Middle frontal gyrus (tissue), 1 donor: Measurements from ENCODE around the gene GRIK1.

Experiments
- DNase-seq: peaks from one replicate; pipeline ENCODE4 v3.0.0-alpha.2; 2015; ENCODE audit warnings: low spot score; ENCODE audit errors: extremely low spot score

The GRIK1 gene

DNA sequence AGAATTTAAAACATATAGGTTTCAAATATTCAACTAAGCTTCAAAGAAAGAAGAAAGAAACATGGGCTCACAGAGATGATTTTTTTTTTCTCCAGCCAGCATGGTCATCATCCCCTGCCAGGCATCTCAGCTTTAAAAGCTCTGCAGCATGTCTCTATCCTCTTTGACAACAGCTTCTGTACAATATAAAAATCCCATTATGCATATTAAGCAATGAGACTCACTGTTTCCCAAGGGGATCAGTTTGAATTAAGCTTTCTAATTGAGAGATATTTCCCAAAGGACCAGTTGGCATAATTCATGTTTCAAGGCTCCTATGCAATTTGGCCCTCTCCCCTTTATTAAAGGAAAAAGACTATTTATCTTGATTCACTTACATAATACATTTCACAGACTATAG lies 220.3 kb downstream of the GRIK1 start:
- DNase-seq, result no peak

- no peak for DNase-seq
Measured at GRCh38 chr21:29718081-29718815, 221.5 kb downstream of the GRIK1 start.

- no peak for DNase-seq
Measured at GRCh38 chr21:29717659-29718058, 222.1 kb downstream of the GRIK1 start.

- DNase-seq, result no peak
Measured at GRCh38 chr21:29716753-29717152, 223.0 kb downstream of the GRIK1 start.

DNA sequence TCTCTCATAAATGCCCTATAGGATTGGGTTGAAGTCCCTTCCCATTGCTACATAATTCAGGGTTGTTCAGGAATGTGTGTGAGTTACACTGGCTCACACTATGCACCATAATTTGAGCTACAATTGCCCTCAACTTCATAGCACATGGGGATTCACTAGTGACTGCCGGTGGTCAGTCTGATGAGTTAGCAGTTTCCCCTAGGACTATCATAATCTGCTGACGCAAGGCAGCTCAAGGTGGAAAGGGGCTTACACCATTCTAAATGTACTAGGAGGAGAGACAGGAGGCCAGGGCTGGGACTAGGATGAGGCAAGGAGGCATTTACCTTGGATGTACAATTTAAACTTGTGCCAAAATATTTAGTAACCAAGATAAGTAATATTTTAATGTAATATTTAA lies 224.7 kb downstream of the GRIK1 start:
- no peak for DNase-seq

GRCh38 chr21:29712818-29713217 lies 227.0 kb downstream of the GRIK1 start:
- no peak for DNase-seq

DNA sequence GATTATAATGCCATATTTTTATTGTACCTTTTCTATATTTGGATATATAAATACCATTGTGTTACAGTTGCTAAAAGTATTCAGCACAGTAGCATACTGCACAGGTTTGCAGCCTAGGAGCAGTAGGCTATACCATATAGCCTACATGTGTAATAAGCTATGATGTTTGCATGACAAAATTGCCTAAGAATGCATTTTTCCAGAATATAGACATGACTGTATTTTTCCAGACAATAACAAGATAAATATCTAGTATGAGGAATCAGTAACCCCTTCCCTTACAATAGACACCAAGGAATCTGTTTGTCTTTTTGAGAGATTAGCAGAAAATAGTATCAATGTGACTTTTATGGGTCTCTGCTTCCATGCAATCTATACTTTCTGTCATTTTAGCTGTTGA lies 228.6 kb downstream of the GRIK1 start:
- no peak for DNase-seq

GRCh38 chr21:29710498-29710897 lies 229.3 kb downstream of the GRIK1 start:
- no peak for DNase-seq

- DNase-seq, result no peak
Measured at GRCh38 chr21:29708401-29708800, 231.4 kb downstream of the GRIK1 start.

DNA sequence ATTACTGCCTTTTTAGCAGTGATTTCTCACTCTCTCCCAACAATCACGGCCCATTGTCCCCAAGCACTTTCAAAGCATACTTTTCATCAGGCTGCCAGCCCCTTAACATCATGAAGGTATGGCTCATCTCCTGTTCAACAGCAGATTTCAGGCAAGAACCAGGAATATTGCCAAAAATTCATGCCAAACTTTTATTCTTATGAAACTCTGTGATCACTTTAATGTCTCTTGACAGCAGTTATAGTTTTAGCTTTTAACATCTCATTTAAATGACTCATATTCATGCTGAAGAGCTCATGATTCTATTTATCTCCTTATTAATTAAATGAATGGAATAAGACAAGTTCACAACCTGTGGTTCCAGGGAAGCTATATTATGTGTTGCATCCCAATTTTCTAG lies 235.1 kb downstream of the GRIK1 start:
- DNase-seq, result no peak

DNA sequence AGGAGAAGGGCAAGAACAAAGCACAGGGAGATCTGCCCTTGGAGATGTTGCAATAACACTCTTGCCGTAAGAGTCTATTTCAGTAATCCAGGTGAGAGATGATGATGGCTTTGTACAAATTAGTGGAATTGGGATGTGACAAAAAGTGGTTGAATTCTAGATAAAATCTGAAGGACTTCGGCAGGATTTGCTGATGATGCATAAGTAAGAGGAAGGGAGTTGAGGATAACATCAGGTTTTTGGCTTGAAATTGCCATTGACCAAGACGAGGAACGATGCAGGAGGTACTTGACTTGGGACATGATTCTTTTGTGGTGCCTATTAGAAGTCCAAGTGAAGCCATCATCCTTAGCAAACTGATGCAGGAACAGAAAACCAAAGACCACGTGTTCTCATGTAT lies 238.1 kb downstream of the GRIK1 start:
- no peak for DNase-seq

- DNase-seq, result no peak
Measured at GRCh38 chr21:29697555-29698193, 242.1 kb downstream of the GRIK1 start.

- DNase-seq, result no peak
Measured at GRCh38 chr21:29696937-29697336, 242.9 kb downstream of the GRIK1 start.

GRCh38 chr21:29691616-29692491 lies 247.9 kb downstream of the GRIK1 start:
- no peak for DNase-seq

DNA sequence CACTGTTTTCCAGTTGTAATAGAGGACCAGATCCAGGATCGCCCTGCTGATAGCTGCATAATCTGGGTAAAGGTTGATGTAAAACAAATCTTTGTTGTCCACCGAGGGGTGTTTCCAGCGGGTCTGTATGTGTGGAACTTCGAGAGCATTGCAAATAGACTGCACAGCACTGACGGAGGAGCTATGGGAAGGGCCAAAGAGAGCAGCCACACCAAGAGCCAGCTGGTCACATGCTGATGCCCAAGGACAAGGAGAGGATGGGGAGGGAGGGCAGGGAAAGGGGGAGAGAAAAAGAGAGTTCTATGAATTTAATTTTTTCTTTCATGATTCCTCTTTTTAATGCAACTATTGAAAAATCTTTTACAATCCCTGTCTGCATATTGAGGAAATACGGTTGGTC lies 250.0 kb downstream of the GRIK1 start:
- DNase-seq, result no peak

DNA sequence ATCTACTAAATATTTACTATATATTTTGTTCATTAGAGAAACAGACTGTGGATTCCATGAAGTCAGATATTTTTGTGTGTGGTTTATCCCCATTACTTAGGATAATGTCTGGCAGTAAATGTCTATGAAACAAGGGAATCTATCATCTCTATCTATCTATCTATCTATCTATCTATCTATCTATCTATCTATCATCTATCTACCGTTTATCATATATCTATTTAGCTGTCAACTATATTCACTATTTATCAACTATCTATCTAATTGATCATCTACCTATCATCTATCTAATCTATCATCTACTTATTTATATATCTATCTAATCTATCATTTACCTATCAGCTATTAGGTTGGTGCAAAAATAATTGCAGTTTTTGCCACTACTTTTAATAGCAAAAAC lies 255.7 kb downstream of the GRIK1 start:
- no peak for DNase-seq

DNA sequence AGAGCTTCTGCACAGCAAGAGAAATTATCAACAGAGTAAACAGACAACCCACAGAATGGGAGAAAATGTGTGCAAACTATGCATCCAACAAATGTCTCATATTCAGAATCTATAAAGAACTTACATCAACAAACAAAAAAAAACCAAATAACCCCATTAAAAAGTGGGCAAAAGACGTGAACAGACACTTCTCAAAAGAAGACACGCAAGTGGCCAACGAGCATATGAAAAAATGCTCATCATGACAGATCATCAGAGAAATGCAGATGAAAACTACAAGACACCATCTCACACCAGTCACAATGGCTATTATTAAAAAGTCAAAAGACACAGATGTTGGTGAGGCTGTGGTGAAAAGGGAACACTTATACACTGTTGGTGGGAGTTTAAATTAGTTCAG lies 257.0 kb downstream of the GRIK1 start:
- no peak for DNase-seq

DNA sequence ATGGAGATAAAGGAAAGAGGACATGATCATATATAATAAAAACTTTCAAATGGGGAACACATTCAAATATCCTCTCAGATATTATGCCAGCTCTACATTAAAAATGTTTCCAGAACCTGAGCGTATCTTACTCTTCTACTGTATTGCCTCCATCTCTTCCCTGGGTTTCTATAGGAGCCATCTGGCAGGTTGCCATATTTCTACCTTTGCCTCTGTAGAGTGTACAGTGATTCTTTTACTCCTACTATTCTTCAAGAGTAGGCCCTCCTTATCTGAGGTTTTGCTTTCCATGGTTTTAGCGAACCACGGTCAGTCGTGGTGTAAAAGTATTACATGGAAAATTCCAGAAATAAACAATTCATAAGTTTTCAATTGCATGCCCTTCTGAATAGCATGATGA lies 259.5 kb downstream of the GRIK1 start:
- no peak for DNase-seq

GRCh38 chr21:29678626-29679025 lies 261.2 kb downstream of the GRIK1 start:
- DNase-seq, result no peak

DNA sequence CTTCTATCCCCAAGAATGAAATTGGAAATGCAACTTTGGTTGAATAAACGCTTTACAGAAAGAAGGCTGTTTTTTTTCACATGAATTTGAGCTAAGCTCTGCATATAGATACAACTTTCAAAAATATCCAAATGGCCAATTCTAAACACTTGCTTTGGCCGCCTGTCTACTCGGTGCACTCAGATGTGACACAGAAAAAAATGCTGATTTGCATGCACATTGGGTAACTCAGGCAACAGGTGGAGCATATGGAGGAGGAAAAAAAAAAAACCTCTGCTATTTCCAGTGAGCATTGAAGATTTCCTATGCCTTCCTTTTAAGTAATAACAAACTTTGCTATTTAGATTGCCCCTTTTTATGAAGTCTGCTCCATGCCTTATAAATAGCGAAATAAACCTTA lies 262.5 kb downstream of the GRIK1 start:
- no peak for DNase-seq

GRCh38 chr21:29676395-29676794 lies 263.4 kb downstream of the GRIK1 start:
- no peak for DNase-seq

- DNase-seq, result no peak
Measured at GRCh38 chr21:29675451-29675850, 264.3 kb downstream of the GRIK1 start.
